IMR-90 (cell line): ENCODE measurements around the gene PIP5K1C. TPM values are rescaled to one million over a fixed set of nuclear protein-coding genes. Genes with fewer than 3 reads are reported as not detected.
"Not testable (repeated sequence)": the region's sequence is repeated elsewhere in the genome, so short reads cannot be mapped to it uniquely, and the experiment has no call there.

Experiments used
- ATAC-seq: fragments of 200-7000 bp; cut with Tn5 transposase; 2 replicates; pipeline ENCODE4 v1.9.1; 2020; ENCODE audit warnings: low read depth, mild to moderate bottlenecking, moderate library complexity
- BruUV-seq: library from RNA; stranded (reverse); fragments of 400-500 nt; replicated peaks from 2 replicates; lab custom pipeline; 2021; lab: Mats Ljungman, UMichigan
- CTCF ChIA-PET: fragments of 300-600 bp; formaldehyde crosslinking; extraction: SDS; loops from one replicate; lab custom pipeline; 2021; ENCODE audit warnings: antibody characterized with exemption; lab: Yijun Ruan, JAX
- POLR2A ChIA-PET: fragments of 300-600 bp; sonication (Branson Sonifier 250); formaldehyde crosslinking; loops from one replicate; lab custom pipeline; 2022; ENCODE audit warnings: antibody characterized with exemption; ENCODE audit not compliant: unreplicated experiment; lab: Charles Lee
- DNase-seq: peaks from one replicate; pipeline ENCODE4 v3.0.0; 2013
- H2AFZ ChIP-seq: replicated peaks from 2 replicates; pipeline ENCODE3; 2013; ENCODE audit warnings: low read length, mild to moderate bottlenecking; ENCODE audit not compliant: poor library complexity
- H2AK5ac ChIP-seq: 2 replicates; pipeline ENCODE4 v1.6.1; 2013; ENCODE audit warnings: low read depth, low read length, inconsistent platforms
- H2AK9ac ChIP-seq: replicated peaks from 2 replicates; pipeline ENCODE3; 2013; ENCODE audit warnings: mild to moderate bottlenecking, low read depth, low read length, moderate library complexity; ENCODE audit not compliant: poor library complexity
- H2BK120ac ChIP-seq: 2 replicates; pipeline ENCODE4 v1.6.1; 2013; ENCODE audit warnings: low read depth, low read length, inconsistent platforms
- H2BK15ac ChIP-seq: 3 replicates; pipeline ENCODE4 v1.6.1; 2013; ENCODE audit warnings: low read depth, low read length, inconsistent platforms
- H2BK20ac ChIP-seq: 2 replicates; pipeline ENCODE4 v1.6.1; 2013; ENCODE audit warnings: low read depth, mild to moderate bottlenecking, inconsistent platforms, low read length, moderate library complexity
- H2BK5ac ChIP-seq: 2 replicates; pipeline ENCODE4 v1.6.1; 2013; ENCODE audit warnings: mild to moderate bottlenecking, low read depth, low read length, inconsistent platforms; ENCODE audit not compliant: poor library complexity, severe bottlenecking
- H3K14ac ChIP-seq: replicated peaks from 2 replicates; pipeline ENCODE4 v1.6.1; 2013; ENCODE audit warnings: low read depth, low read length, inconsistent platforms
- H3K18ac ChIP-seq: 2 replicates; pipeline ENCODE4 v1.6.1; 2013; ENCODE audit warnings: low read depth, low read length, control low read depth
- H3K23ac ChIP-seq: 2 replicates; pipeline ENCODE4 v1.6.1; 2013; ENCODE audit warnings: low read depth, low read length, inconsistent platforms
- H3K27ac ChIP-seq: 2 replicates; pipeline ENCODE4 v1.5.1; 2013; ENCODE audit warnings: mild to moderate bottlenecking, control low read depth, low read length; ENCODE audit not compliant: insufficient read depth
- H3K27me3 ChIP-seq: 2 replicates; pipeline ENCODE4 v1.6.1; 2013; ENCODE audit warnings: low read length; ENCODE audit not compliant: control insufficient read depth, insufficient read depth
- H3K36me3 ChIP-seq: 2 replicates; pipeline ENCODE4 v1.6.1; 2013; ENCODE audit warnings: low read length, mixed read lengths; ENCODE audit not compliant: control insufficient read depth, insufficient read depth
- H3K4ac ChIP-seq: 2 replicates; pipeline ENCODE4 v1.6.1; 2013; ENCODE audit warnings: low read depth, low read length, inconsistent platforms
- H3K4me1 ChIP-seq: 2 replicates; pipeline ENCODE4 v1.6.1; 2013; ENCODE audit warnings: low read length, mixed read lengths; ENCODE audit not compliant: control insufficient read depth, insufficient read depth
- H3K4me2 ChIP-seq: 2 replicates; pipeline ENCODE4 v1.6.1; 2013; ENCODE audit warnings: low read depth, mild to moderate bottlenecking, control low read depth, low read length, moderate library complexity
- H3K4me3 ChIP-seq: 2 replicates; pipeline ENCODE4 v1.5.1; 2013; ENCODE audit warnings: low read depth, mild to moderate bottlenecking, control low read depth, low read length, moderate library complexity; ENCODE audit not compliant: insufficient read depth
- H3K56ac ChIP-seq: 2 replicates; pipeline ENCODE4 v1.6.1; 2013; ENCODE audit warnings: low read length, inconsistent platforms; ENCODE audit not compliant: insufficient read depth; ENCODE audit errors: extremely low read depth
- H3K79me1 ChIP-seq, 2 experiments: 2 replicates each; pipeline ENCODE4 v1.6.1; 2013; ENCODE audit warnings: low read length in 2 of 2, inconsistent platforms in 1 of 2, low read depth in 1 of 2
- H3K9ac ChIP-seq: 2 replicates; pipeline ENCODE4 v1.6.1; 2013; ENCODE audit warnings: low read depth, low read length, control low read depth
- H3K9me1 ChIP-seq: 2 replicates; pipeline ENCODE4 v1.6.1; 2013; ENCODE audit warnings: low read length, inconsistent platforms; ENCODE audit not compliant: insufficient read depth
- H3K9me3 ChIP-seq: 2 replicates; pipeline ENCODE4 v1.6.1; 2013; ENCODE audit warnings: low read length; ENCODE audit not compliant: control insufficient read depth, insufficient read depth
- H4K20me1 ChIP-seq: 2 replicates; pipeline ENCODE4 v1.6.1; 2013; ENCODE audit warnings: low read length, inconsistent platforms; ENCODE audit not compliant: insufficient read depth
- H4K5ac ChIP-seq: 2 replicates; pipeline ENCODE4 v1.6.1; 2013; ENCODE audit warnings: mild to moderate bottlenecking, low read depth, low read length, control low read depth
- H4K8ac ChIP-seq, 2 experiments: 2 replicates each; pipeline ENCODE4 v1.6.1; 2013; ENCODE audit warnings: low read depth in 2 of 2, low read length in 2 of 2, control low read depth in 1 of 2, inconsistent platforms in 1 of 2
- H4K91ac ChIP-seq: 2 replicates; pipeline ENCODE4 v1.6.1; 2013; ENCODE audit warnings: low read depth, low read length, inconsistent platforms; ENCODE audit not compliant: insufficient read depth
- BHLHE40 ChIP-seq: fragments of 150-350 bp; IDR thresholded peaks from 2 replicates; pipeline ENCODE4 v1.6.1; 2016; ENCODE audit warnings: mild to moderate bottlenecking, low read depth, low read length
- CEBPB ChIP-seq: IDR thresholded peaks from 2 replicates; pipeline ENCODE4 v1.6.1; 2012; ENCODE audit warnings: low read depth, low read length, improper control_type of control experiment
- MAFK ChIP-seq: IDR thresholded peaks from 2 replicates; pipeline ENCODE4 v1.6.1; 2012; ENCODE audit warnings: low read depth, low read length, improper control_type of control experiment
- POLR2A ChIP-seq: IDR thresholded peaks from 2 replicates; pipeline ENCODE4 v1.6.1; 2012; ENCODE audit warnings: mild to moderate bottlenecking, low read depth, low read length
- RFX5 ChIP-seq: IDR thresholded peaks from 2 replicates; pipeline ENCODE4 v1.8.0; 2012; ENCODE audit warnings: low read depth, mild to moderate bottlenecking, low read length, moderate library complexity
- USF2 ChIP-seq: fragments of 150-350 bp; IDR thresholded peaks from 2 replicates; pipeline ENCODE4 v1.6.1; 2017; ENCODE audit warnings: mild to moderate bottlenecking, antibody characterized with exemption, low read length, low read depth
- WGBS, 2 experiments: methylation state at CpG; one replicate each; pipeline versions ENCODE4 v1.1.5 to v1.1.7; 2013; ENCODE audit warnings: missing lambda C conversion rate in 2 of 2; ENCODE audit not compliant: insufficient read length in 1 of 2; ENCODE audit errors: extremely low coverage in 2 of 2; 5-methylcytosine and 5-hydroxymethylcytosine counted together
- dilution Hi-C: fragments of 300-500 bp; cut with HindIII; formaldehyde crosslinking; loops from one replicate; pipeline ENCODE4 v1.14.3; 2018; ENCODE audit warnings: low sequenced_read_pairs; ENCODE audit not compliant: unreplicated experiment
- in situ Hi-C: fragments of 300-500 bp; cut with MboI; formaldehyde crosslinking; loops from 3 replicates; pipeline ENCODE4 v1.14.3; 2019; ENCODE audit warnings: low sequenced_read_pairs, inconsistent platforms, mixed read lengths
- intact Hi-C: fragments of 100-400 bp; cut with micrococcal nuclease; formaldehyde crosslinking; loops from 2 replicates; pipeline ENCODE4 v1.10.0; 2022
- polyA plus RNA-seq, 3 experiments: library from polyadenylated mRNA; depleted of rRNA; stranded (reverse); fragments of >200 nt; gene quantifications; 2 replicates each; pipeline ENCODE4 v1.2.3, GENCODE V29; 2012; ENCODE audit warnings: low replicate concordance in 1 of 3
- total RNA-seq: library from RNA; depleted of rRNA; stranded (reverse); fragments of >200 nt; gene quantifications from 2 replicates; pipeline ENCODE4 v1.2.3, GENCODE V29; 2012

The PIP5K1C gene
- total and polyA plus RNA-seq, 2 of the 4 experiments (the other 2 are of a cell fraction), result 13.6 to 23.3 TPM

- ChIA-PET POLR2A (no interaction called here), CTCF (no interaction called here)
Observed at GRCh38 chr19:3667037-3667638, 33.1 kb downstream of the PIP5K1C start.

GRCh38 chr19:3666545-3666856 is 33.8 kb downstream of the PIP5K1C start:
- H3K4ac ChIP-seq, H3K27ac ChIP-seq, H4K91ac ChIP-seq, H2BK5ac ChIP-seq, H3K14ac ChIP-seq, H2BK120ac ChIP-seq, CTCF ChIA-PET, dilution Hi-C loops, H3K27me3 ChIP-seq, H2AK5ac ChIP-seq, H4K5ac ChIP-seq, BruUV-seq, H3K18ac ChIP-seq, H2BK20ac ChIP-seq, H3K9me1 ChIP-seq, H2AFZ ChIP-seq, H3K9ac ChIP-seq, H3K56ac ChIP-seq, ATAC-seq, H4K8ac ChIP-seq, H3K23ac ChIP-seq, H3K4me2 ChIP-seq, H2AK9ac ChIP-seq, H3K4me3 ChIP-seq, POLR2A ChIA-PET, H2BK15ac ChIP-seq, DNase-seq, H3K9me3 ChIP-seq: not testable (repeated sequence)
- intact Hi-C loops (loop anchor here (1.0 to 10.0 kb wide), 4 partner anchors 34 to 538 kb away; partner anchors contain the start of gene PIP5K1C), in situ Hi-C loops (loop anchor here (5.0 kb wide), 1 partner anchor 36 kb away; the partner anchor contains the start of gene PIP5K1C)
- Histone ChIP-seq H3K36me3 (peaks cover 23% of the 10 kb centered on the region), H4K20me1 (peaks cover 21% of the 10 kb centered on the region), H3K4me1 (peaks cover 13% of the 10 kb centered on the region), H3K79me1 (peaks cover 7 to 42% of the 10 kb centered on the region in 2 experiments)
- WGBS, 2 experiments, result 86% methylated on average over 10 of the region's 14 CpGs; no CpG with 5 or more reads in 1 of the 2 experiments

More at GRCh38 chr19:3667037-3667638, 33.1 kb downstream of the PIP5K1C start:
- Histone ChIP-seq H2BK15ac (no peak overlapping the region), H3K4me2 (no peak overlapping the region), H4K91ac (no peak overlapping the region), H3K9me3 (no peaks in the 10 kb centered on the region), H2BK120ac (no peak overlapping the region), H3K23ac (no peak overlapping the region), H3K4me3 (no peak overlapping the region), H3K14ac (no peak overlapping the region), H3K27ac (no peak overlapping the region), H3K36me3 (peaks cover 20% of the 10 kb centered on the region), H3K18ac (no peak overlapping the region), H3K27me3 (no peaks in the 10 kb centered on the region), H2BK20ac (no peak overlapping the region), H3K9ac (no peak overlapping the region), H3K79me1 (peaks cover 14 to 49% of the 10 kb centered on the region in 2 experiments), H2BK5ac (no peak overlapping the region), H3K9me1 (no peaks in the 10 kb centered on the region), H2AK5ac (no peak overlapping the region), H3K4ac (no peak overlapping the region), H2AFZ (no peak overlapping the region), H2AK9ac (no peak overlapping the region), H4K20me1 (peaks cover 24% of the 10 kb centered on the region), H4K5ac (no peak overlapping the region), H4K8ac (no peak overlapping the region), H3K56ac (no peak overlapping the region), H3K4me1 (peaks cover 18% of the 10 kb centered on the region)
- in situ Hi-C loops (loop anchor here (5.0 kb wide), 1 partner anchor 35 kb away; the partner anchor contains the start of gene PIP5K1C), dilution Hi-C loops (no loop called here), intact Hi-C loops (loop anchor here (5.0 to 10.0 kb wide), 3 partner anchors 155 to 538 kb away; no protein-coding TSS in a partner anchor)
- 83% methylated on average over 8 of the region's 18 CpGs; no CpG with 5 or more reads in 1 of the 2 experiments for WGBS, 2 experiments
- TF ChIP-seq USF2 (no peak), POLR2A (no peak), CEBPB (no peak), BHLHE40 (no peak), MAFK (no peak), RFX5 (no peak)
- ATAC-seq (no peak), DNase-seq (no peak)
- BruUV-seq, result no TSS peak
